ENCODE measurements around the gene RBM47. TPM values are rescaled to one million over a fixed set of nuclear protein-coding genes. Genes with fewer than 3 reads are reported as not detected.
A peak's percentile ranks its signal among the peaks of the same experiment; 100 is the strongest.

Gene RBM47
- total RNA-seq, 6 donors from 2014 or later, result 111 to 448 (median 149) TPM

- ATAC-seq (ENCODE audit: low FRiP score in 2 of 2), result no peak
- H3K4me1 ChIP-seq, result peaks cover 0 to 5% (median 0%) of the 10 kb centered on the region in 4 donors
- H3K36me3 ChIP-seq, result no peaks in the 10 kb centered on the region
- no peak overlapping the region for H3K27ac ChIP-seq
- no peaks in the 10 kb centered on the region for H3K9me3 ChIP-seq
- no peaks in the 10 kb centered on the region for H3K27me3 ChIP-seq
- no peak for TF ChIP-seq EP300 (IDR thresholded peaks at IDR 0.05)
- TF ChIP-seq CTCF (IDR thresholded peaks at IDR 0.05), result no peak
- no peak for TF ChIP-seq POLR2AphosphoS5 (IDR thresholded peaks at IDR 0.05)
- TF ChIP-seq POLR2A (IDR thresholded peaks at IDR 0.05), result no peak
- 87 to 90% methylated on average over 11 of the region's 11 CpGs for WGBS, 2 donors
- H3K4me3 ChIP-seq, result no peak overlapping the region
- peak in 1 of 2 donors; percentile 16 for DNase-seq
These were observed 121.7 kb downstream of the RBM47 start for GRCh38 chr4:40507977-40508376.

GRCh38 chr4:40506492-40506891, 123.2 kb downstream of the RBM47 start:
- DNase-seq (no peak), ATAC-seq (ENCODE audit: low FRiP score in 2 of 2) (no peak)
- no peak overlapping the region for H3K4me3 ChIP-seq
- no peaks in the 10 kb centered on the region for H3K27me3 ChIP-seq
- TF ChIP-seq CTCF (IDR thresholded peaks at IDR 0.05), result no peak
- no peak for TF ChIP-seq EP300 (IDR thresholded peaks at IDR 0.05)
- TF ChIP-seq POLR2AphosphoS5 (IDR thresholded peaks at IDR 0.05), result no peak
- TF ChIP-seq POLR2A (IDR thresholded peaks at IDR 0.05), result no peak
- no peaks in the 10 kb centered on the region for H3K9me3 ChIP-seq
- no peaks in the 10 kb centered on the region for H3K36me3 ChIP-seq
- H3K27ac ChIP-seq, result no peak overlapping the region
- H3K4me1 ChIP-seq, result peaks cover 0 to 8% (median 0%) of the 10 kb centered on the region in 4 donors
- WGBS, 2 donors, result 93 to 97% methylated on average over 3 of the region's 3 CpGs

GRCh38 chr4:40506066-40506465, 123.6 kb downstream of the RBM47 start:
- 37 to 51% methylated on average over 3 of the region's 3 CpGs for WGBS, 2 donors
- H3K27me3 ChIP-seq, result no peaks in the 10 kb centered on the region
- no peaks in the 10 kb centered on the region for H3K36me3 ChIP-seq
- no peak for ATAC-seq (ENCODE audit: low FRiP score in 2 of 2)
- H3K9me3 ChIP-seq, result no peaks in the 10 kb centered on the region
- TF ChIP-seq CTCF (IDR thresholded peaks at IDR 0.05) (no peak), POLR2AphosphoS5 (IDR thresholded peaks at IDR 0.05) (no peak), POLR2A (IDR thresholded peaks at IDR 0.05) (no peak), EP300 (IDR thresholded peaks at IDR 0.05) (no peak)
- H3K4me3 ChIP-seq, result no peak overlapping the region
- peaks cover 0 to 8% (median 0%) of the 10 kb centered on the region in 4 donors for H3K4me1 ChIP-seq
- no peak for DNase-seq
- H3K27ac ChIP-seq, result no peak overlapping the region

- WGBS, 2 donors, result 83 to 84% methylated on average over 1 of the region's 1 CpG
- Histone ChIP-seq H3K27me3 (no peaks in the 10 kb centered on the region), H3K36me3 (no peaks in the 10 kb centered on the region), H3K9me3 (no peaks in the 10 kb centered on the region), H3K4me1 (peaks cover 0 to 8% (median 0%) of the 10 kb centered on the region in 4 donors), H3K4me3 (no peak overlapping the region), H3K27ac (no peak overlapping the region)
- ATAC-seq (ENCODE audit: low FRiP score in 2 of 2) (peak in 1 of 2 donors; percentile 42), DNase-seq (no peak)
- TF ChIP-seq POLR2A (IDR thresholded peaks at IDR 0.05) (no peak), CTCF (IDR thresholded peaks at IDR 0.05) (no peak), EP300 (IDR thresholded peaks at IDR 0.05) (no peak), POLR2AphosphoS5 (IDR thresholded peaks at IDR 0.05) (no peak)
These were observed 126.7 kb downstream of the RBM47 start for GRCh38 chr4:40502934-40503333.

- H3K27ac ChIP-seq, result no peak overlapping the region
- peaks cover 0 to 8% (median 0%) of the 10 kb centered on the region in 4 donors for H3K4me1 ChIP-seq
- ATAC-seq (ENCODE audit: low FRiP score in 2 of 2), result peak in 1 of 2 donors; percentile 57
- no peak for TF ChIP-seq POLR2A (IDR thresholded peaks at IDR 0.05)
- no peak for DNase-seq
- H3K27me3 ChIP-seq, result no peaks in the 10 kb centered on the region
- 53 to 80% methylated on average over 4 of the region's 4 CpGs for WGBS, 2 donors
- H3K9me3 ChIP-seq, result no peaks in the 10 kb centered on the region
- no peak overlapping the region for H3K4me3 ChIP-seq
- no peaks in the 10 kb centered on the region for H3K36me3 ChIP-seq
These were observed 127.4 kb downstream of the RBM47 start for GRCh38 chr4:40502220-40502619.
